Neural cell (in vitro differentiated cells): ENCODE results near the gene WBP1.

Source experiments
- EP300 ChIP-seq: fragments of 450-650 bp; conservative IDR thresholded peaks from 2 replicates; pipeline ENCODE4 v1.6.1; 2014; ENCODE audit warnings: antibody characterized with exemption, mild to moderate bottlenecking, moderate library complexity; ENCODE audit not compliant: poor library complexity, severe bottlenecking
- EZH2 ChIP-seq: fragments of 200-600, 300-800 bp; shearing (Covaris generic), sonication (generic); IDR thresholded peaks from 2 replicates; pipeline ENCODE4 v1.6.1; 2014; ENCODE audit warnings: antibody characterized with exemption, low read length, borderline replicate concordance, mild to moderate bottlenecking; ENCODE audit not compliant: insufficient read depth, poor library complexity, severe bottlenecking
- POLR2AphosphoS5 ChIP-seq: IDR thresholded peaks from 2 replicates; pipeline ENCODE4 v1.6.1; 2012
- TAF1 ChIP-seq: IDR thresholded peaks from 2 replicates; pipeline ENCODE4 v1.6.1; 2012; ENCODE audit warnings: low read depth
- TF ChIP-seq, protein P1 (sequence below): fragments of 450-650 bp; IDR thresholded peaks from 2 replicates; pipeline ENCODE4 v1.5.1; 2014; ENCODE audit warnings: antibody characterized with exemption, mild to moderate bottlenecking, moderate library complexity; ENCODE audit not compliant: poor library complexity, severe bottlenecking
- TF ChIP-seq, protein P2 (sequence below): IDR thresholded peaks from 2 replicates; pipeline ENCODE4 v1.6.1; 2012; ENCODE audit warnings: borderline replicate concordance

DNA sequence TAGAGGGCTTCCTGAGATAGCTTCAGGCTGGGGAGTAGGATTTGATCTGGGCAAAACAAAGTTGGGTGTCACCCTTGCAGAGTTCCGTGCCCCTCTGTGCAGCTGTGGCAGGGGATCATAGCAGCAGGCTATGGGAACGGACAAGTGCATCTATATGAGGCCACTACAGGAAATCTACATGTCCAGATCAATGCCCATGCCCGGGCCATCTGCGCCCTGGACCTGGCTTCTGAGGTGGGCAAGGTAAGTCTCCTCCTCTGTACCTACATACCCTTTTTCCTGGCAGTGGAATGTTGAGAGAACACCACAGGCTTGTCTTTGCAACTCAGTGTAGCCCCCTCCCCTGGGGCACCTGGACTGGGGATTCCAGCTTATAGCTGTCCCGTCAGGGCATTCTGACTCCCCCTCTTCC lies 33.2 kb upstream of the WBP1 start:
- no peak for TF ChIP-seq POLR2AphosphoS5
- TF ChIP-seq, protein P1, sequence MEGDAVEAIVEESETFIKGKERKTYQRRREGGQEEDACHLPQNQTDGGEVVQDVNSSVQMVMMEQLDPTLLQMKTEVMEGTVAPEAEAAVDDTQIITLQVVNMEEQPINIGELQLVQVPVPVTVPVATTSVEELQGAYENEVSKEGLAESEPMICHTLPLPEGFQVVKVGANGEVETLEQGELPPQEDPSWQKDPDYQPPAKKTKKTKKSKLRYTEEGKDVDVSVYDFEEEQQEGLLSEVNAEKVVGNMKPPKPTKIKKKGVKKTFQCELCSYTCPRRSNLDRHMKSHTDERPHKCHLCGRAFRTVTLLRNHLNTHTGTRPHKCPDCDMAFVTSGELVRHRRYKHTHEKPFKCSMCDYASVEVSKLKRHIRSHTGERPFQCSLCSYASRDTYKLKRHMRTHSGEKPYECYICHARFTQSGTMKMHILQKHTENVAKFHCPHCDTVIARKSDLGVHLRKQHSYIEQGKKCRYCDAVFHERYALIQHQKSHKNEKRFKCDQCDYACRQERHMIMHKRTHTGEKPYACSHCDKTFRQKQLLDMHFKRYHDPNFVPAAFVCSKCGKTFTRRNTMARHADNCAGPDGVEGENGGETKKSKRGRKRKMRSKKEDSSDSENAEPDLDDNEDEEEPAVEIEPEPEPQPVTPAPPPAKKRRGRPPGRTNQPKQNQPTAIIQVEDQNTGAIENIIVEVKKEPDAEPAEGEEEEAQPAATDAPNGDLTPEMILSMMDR = no peak
- no peak for TF ChIP-seq EZH2
- TF ChIP-seq, protein P2, sequence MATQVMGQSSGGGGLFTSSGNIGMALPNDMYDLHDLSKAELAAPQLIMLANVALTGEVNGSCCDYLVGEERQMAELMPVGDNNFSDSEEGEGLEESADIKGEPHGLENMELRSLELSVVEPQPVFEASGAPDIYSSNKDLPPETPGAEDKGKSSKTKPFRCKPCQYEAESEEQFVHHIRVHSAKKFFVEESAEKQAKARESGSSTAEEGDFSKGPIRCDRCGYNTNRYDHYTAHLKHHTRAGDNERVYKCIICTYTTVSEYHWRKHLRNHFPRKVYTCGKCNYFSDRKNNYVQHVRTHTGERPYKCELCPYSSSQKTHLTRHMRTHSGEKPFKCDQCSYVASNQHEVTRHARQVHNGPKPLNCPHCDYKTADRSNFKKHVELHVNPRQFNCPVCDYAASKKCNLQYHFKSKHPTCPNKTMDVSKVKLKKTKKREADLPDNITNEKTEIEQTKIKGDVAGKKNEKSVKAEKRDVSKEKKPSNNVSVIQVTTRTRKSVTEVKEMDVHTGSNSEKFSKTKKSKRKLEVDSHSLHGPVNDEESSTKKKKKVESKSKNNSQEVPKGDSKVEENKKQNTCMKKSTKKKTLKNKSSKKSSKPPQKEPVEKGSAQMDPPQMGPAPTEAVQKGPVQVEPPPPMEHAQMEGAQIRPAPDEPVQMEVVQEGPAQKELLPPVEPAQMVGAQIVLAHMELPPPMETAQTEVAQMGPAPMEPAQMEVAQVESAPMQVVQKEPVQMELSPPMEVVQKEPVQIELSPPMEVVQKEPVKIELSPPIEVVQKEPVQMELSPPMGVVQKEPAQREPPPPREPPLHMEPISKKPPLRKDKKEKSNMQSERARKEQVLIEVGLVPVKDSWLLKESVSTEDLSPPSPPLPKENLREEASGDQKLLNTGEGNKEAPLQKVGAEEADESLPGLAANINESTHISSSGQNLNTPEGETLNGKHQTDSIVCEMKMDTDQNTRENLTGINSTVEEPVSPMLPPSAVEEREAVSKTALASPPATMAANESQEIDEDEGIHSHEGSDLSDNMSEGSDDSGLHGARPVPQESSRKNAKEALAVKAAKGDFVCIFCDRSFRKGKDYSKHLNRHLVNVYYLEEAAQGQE = no peak
- no peak for TF ChIP-seq EP300
- no peak for TF ChIP-seq TAF1
